HCT116 (cell line): ENCODE results near the gene MRPS16. TPM values are rescaled to one million over a fixed set of nuclear protein-coding genes. Genes with fewer than 3 reads are reported as not detected.
A peak's percentile ranks its signal among the peaks of the same experiment; 100 is the strongest.

Source experiments
- ATAC-seq: fragments of 200-7000 bp; cut with Tn5 transposase; 2 replicates; pipeline ENCODE4 v1.9.1; 2020; ENCODE audit warnings: mild to moderate bottlenecking, moderate library complexity
- BruUV-seq: library from RNA; stranded (reverse); fragments of 400-500 nt; replicated peaks from 2 replicates; lab custom pipeline; 2021; lab: Mats Ljungman, UMichigan
- CTCF ChIA-PET: fragments of 300-600 bp; sonication (Branson Sonifier 250); formaldehyde crosslinking; loops from one replicate; lab custom pipeline; 2021; ENCODE audit warnings: antibody characterized with exemption; lab: Charles Lee
- POLR2A ChIA-PET: fragments of 300-600, 350-600 bp; sonication (Branson Sonifier 250); formaldehyde crosslinking; loops from one replicate; lab custom pipeline; 2021; ENCODE audit warnings: antibody characterized with exemption; lab: Charles Lee
- RAD21 ChIA-PET, 2 experiments: fragments of 300-600 bp; sonication (Branson Sonifier 250); formaldehyde crosslinking; loops; one replicate each; lab custom pipeline; 2023; ENCODE audit warnings: low total read pairs in 2 of 2; ENCODE audit not compliant: uncharacterized antibody in 2 of 2, unreplicated experiment in 2 of 2, low non-redundant PET in 1 of 2; lab: Charles Lee
- DNase-seq: peaks from one replicate; pipeline ENCODE4 v3.0.0-alpha.2; 2010; ENCODE audit warnings: low read depth, low spot score
- H2AFZ ChIP-seq: fragments of 200-600 bp; shearing (Covaris generic), sonication (generic); 2 replicates; pipeline ENCODE4 v1.6.1; 2017; ENCODE audit warnings: low read depth, mixed run types, mixed read lengths, antibody characterized with exemption, low read length; ENCODE audit not compliant: poor library complexity, severe bottlenecking
- H3K27ac ChIP-seq: 2 replicates; pipeline ENCODE4 v1.5.1; 2012; ENCODE audit warnings: low read depth, low read length
- H3K27me3 ChIP-seq: fragments of 200-600 bp; sonication (generic); 2 replicates; pipeline ENCODE4 v1.6.1; 2016; ENCODE audit warnings: mixed run types, low read length, mixed read lengths; ENCODE audit not compliant: insufficient read depth
- H3K36me3 ChIP-seq, 2 experiments: fragments of 200-500 bp in 1 of 2; fragments of 200-600 bp in 1 of 2; sonication (Bioruptor generic) in 1 of 2; sonication (generic) in 1 of 2; 2 replicates each; pipeline versions ENCODE4 v1.5.1 to v1.6.1; 2014 to 2016; ENCODE audit warnings: low read length in 2 of 2, inconsistent platforms in 1 of 2, mixed read lengths in 1 of 2, mixed run types in 1 of 2; ENCODE audit not compliant: insufficient read depth in 2 of 2, control insufficient read depth in 1 of 2
- H3K4me1 ChIP-seq, 2 experiments: fragments of 200-600 bp in 1 of 2; sonication (generic) in 1 of 2; 2 replicates each; pipeline versions ENCODE4 v1.5.1 to v1.6.1; 2012 to 2017; ENCODE audit warnings: low read length in 2 of 2, inconsistent platforms in 1 of 2, mild to moderate bottlenecking in 1 of 2, mixed read lengths in 1 of 2, mixed run types in 1 of 2, moderate library complexity in 1 of 2; ENCODE audit not compliant: insufficient read depth in 2 of 2, control insufficient read depth in 1 of 2
- H3K4me2 ChIP-seq: fragments of 200-600 bp; sonication (generic); 2 replicates; pipeline ENCODE4 v1.6.1; 2017; ENCODE audit warnings: mixed run types, low read length, mixed read lengths
- H3K4me3 ChIP-seq, 2 experiments: fragments of 200-600 bp in 1 of 2; sonication (generic) in 1 of 2; replicated peaks in 1 of 2; 2 replicates each; pipeline ENCODE4 v1.5.1; 2011 to 2016; ENCODE audit warnings: low read length in 2 of 2, control low read depth in 1 of 2, low read depth in 1 of 2, mild to moderate bottlenecking in 1 of 2, mixed read lengths in 1 of 2, mixed run types in 1 of 2
- H3K79me2 ChIP-seq: fragments of 200-600 bp; sonication (generic); 2 replicates; pipeline ENCODE4 v1.6.1; 2017; ENCODE audit warnings: mild to moderate bottlenecking, mixed run types, low read length, moderate library complexity, mixed read lengths; ENCODE audit not compliant: insufficient read depth
- H3K9ac ChIP-seq: fragments of 200-600 bp; sonication (generic); 2 replicates; pipeline ENCODE4 v1.6.1; 2016; ENCODE audit warnings: low read length, mixed read lengths
- H3K9me2 ChIP-seq: fragments of 200-600 bp; sonication (generic), shearing (Covaris generic); 2 replicates; pipeline ENCODE4 v1.6.1; 2017; ENCODE audit warnings: mixed run types, mild to moderate bottlenecking, moderate library complexity; ENCODE audit not compliant: insufficient read depth
- H3K9me3 ChIP-seq, 2 experiments: fragments of 200-500 bp in 1 of 2; fragments of 200-600 bp in 1 of 2; sonication (Bioruptor generic) in 1 of 2; sonication (generic) in 1 of 2; 2 replicates each; pipeline ENCODE4 v1.6.1; 2014 to 2017; ENCODE audit warnings: low read length in 2 of 2, mixed read lengths in 2 of 2, inconsistent platforms in 1 of 2, low read depth in 1 of 2, mild to moderate bottlenecking in 1 of 2, mixed run types in 1 of 2, moderate library complexity in 1 of 2; ENCODE audit not compliant: control insufficient read depth in 1 of 2, insufficient read depth in 1 of 2
- H4K20me1 ChIP-seq: fragments of 200-600 bp; sonication (generic), shearing (Covaris generic); 2 replicates; pipeline ENCODE4 v1.6.1; 2017; ENCODE audit warnings: mixed run types, mild to moderate bottlenecking, moderate library complexity; ENCODE audit not compliant: insufficient read depth
- EGR1 ChIP-seq: IDR thresholded peaks from 2 replicates; pipeline ENCODE4 v1.6.1; 2012; ENCODE audit warnings: low read depth
- ELF1 ChIP-seq: IDR thresholded peaks from 2 replicates; pipeline ENCODE4 v1.6.1; 2012; ENCODE audit warnings: low read depth, borderline replicate concordance
- EZH2 ChIP-seq: fragments of 200-600 bp; sonication (generic); IDR thresholded peaks from 2 replicates; pipeline ENCODE4 v1.6.1; 2017; ENCODE audit warnings: antibody characterized with exemption, mixed run types
- JUND ChIP-seq: IDR thresholded peaks from 2 replicates; pipeline ENCODE4 v1.6.1; 2012
- MAX ChIP-seq: IDR thresholded peaks from 2 replicates; pipeline ENCODE4 v1.6.1; 2012
- POLR2A ChIP-seq: IDR thresholded peaks from 2 replicates; pipeline ENCODE4 v1.7.0; 2011; ENCODE audit warnings: borderline replicate concordance; ENCODE audit not compliant: insufficient read depth, insufficient read length; ENCODE audit errors: extremely low read depth
- POLR2AphosphoS5 ChIP-seq: IDR thresholded peaks from 2 replicates; pipeline ENCODE4 v1.6.1; 2011; ENCODE audit warnings: mild to moderate bottlenecking, low read depth, low read length, moderate library complexity
- RAD21 ChIP-seq: IDR thresholded peaks from 2 replicates; pipeline ENCODE4 v1.6.1; 2012; ENCODE audit warnings: low read depth, mild to moderate bottlenecking
- SIN3A ChIP-seq: IDR thresholded peaks from 2 replicates; pipeline ENCODE4 v1.6.1; 2012; ENCODE audit warnings: low read depth
- SP1 ChIP-seq: IDR thresholded peaks from 2 replicates; pipeline ENCODE4 v1.6.1; 2012; ENCODE audit warnings: low read depth
- SRF ChIP-seq: IDR thresholded peaks from 2 replicates; pipeline ENCODE4 v1.6.1; 2012; ENCODE audit warnings: low read depth
- TCF7L2 ChIP-seq: IDR thresholded peaks from 2 replicates; pipeline ENCODE4 v1.7.0; 2011; ENCODE audit warnings: borderline replicate concordance, inconsistent platforms; ENCODE audit not compliant: insufficient read depth, insufficient read length; ENCODE audit errors: extremely low read depth
- ZBTB33 ChIP-seq: IDR thresholded peaks from 2 replicates; pipeline ENCODE4 v1.6.1; 2011; ENCODE audit warnings: mild to moderate bottlenecking, low read length, moderate library complexity; ENCODE audit not compliant: insufficient replicate concordance; ENCODE audit errors: extremely low read depth
- ZFX ChIP-seq: fragments of 450-650 bp; IDR thresholded peaks from 2 replicates; pipeline ENCODE4 v1.6.1; 2017
- ZNF274 ChIP-seq: fragments of 200-500 bp; sonication (Bioruptor generic); IDR thresholded peaks from 2 replicates; pipeline ENCODE4 v1.6.1; 2014; ENCODE audit warnings: mild to moderate bottlenecking, low read depth, low read length, inconsistent platforms
- intact Hi-C: fragments of 100-400 bp; cut with micrococcal nuclease; formaldehyde crosslinking; loops from 2 replicates; pipeline ENCODE4 v1.10.0; 2022
- total RNA-seq: library from RNA; stranded (reverse); gene quantifications from one replicate; pipeline ENCODE4 v1.2.1, GENCODE V29; 2021; ENCODE audit not compliant: unreplicated experiment

Gene MRPS16
- total RNA-seq, 1 experiment from 2014 or later = 122 TPM

GRCh38 chr10:73262880-73263555, 10.6 kb upstream of the MRPS16 start:
- ATAC-seq (no peak), DNase-seq (no peak)
- no peak overlapping the region for H2AFZ ChIP-seq
- H3K79me2 ChIP-seq = no peaks in the 10 kb centered on the region
- peaks cover 13 to 23% of the 10 kb centered on the region in 2 experiments for H3K4me1 ChIP-seq
- RAD21 ChIA-PET = no interaction called here
- no TSS peak for BruUV-seq
- CTCF ChIA-PET = interaction anchor here (1.1 to 1.7 kb wide), 5 partner anchors 9 to 381 kb away, joined by 3 to 7 read pairs (median 4); no protein-coding TSS in a partner anchor
- no peak overlapping the region for H3K27ac ChIP-seq
- no peak for TF ChIP-seq ZFX
- TF ChIP-seq, all 23 proteins: peak for 0
- no peaks in the 10 kb centered on the region for H3K9me2 ChIP-seq
- no peaks in the 10 kb centered on the region for H3K27me3 ChIP-seq
- H3K36me3 ChIP-seq = no peaks in the 10 kb centered on the region
- H3K4me3 ChIP-seq = no peak overlapping the region
- POLR2A ChIA-PET = interaction anchor here (1.6 to 2.5 kb wide), 3 partner anchors 10 to 150 kb away, joined by 5 to 16 read pairs (median 14); partner anchors contain the start of genes ANXA7, DNAJC9 and MRPS16
- intact Hi-C loops = loop anchor here (5.0 to 10.0 kb wide), 3 partner anchors 132 to 379 kb away; partner anchors contain the start of genes MYOZ1 and PPP3CB
- no peaks in the 10 kb centered on the region for H4K20me1 ChIP-seq
- H3K4me2 ChIP-seq = no peak overlapping the region
- H3K9ac ChIP-seq = no peak overlapping the region
- no peaks in the 10 kb centered on the region for H3K9me3 ChIP-seq

GRCh38 chr10:73262105-73262730, 9.8 kb upstream of the MRPS16 start:
- Histone ChIP-seq H3K79me2 (no peaks in the 10 kb centered on the region), H2AFZ (peak overlapping the region; percentile 40), H3K9me2 (no peaks in the 10 kb centered on the region), H3K9me3 (no peaks in the 10 kb centered on the region), H4K20me1 (no peaks in the 10 kb centered on the region), H3K4me1 (peaks cover 13 to 25% of the 10 kb centered on the region in 2 experiments), H3K27me3 (no peaks in the 10 kb centered on the region), H3K4me2 (peak overlapping the region; percentile 69), H3K27ac (no peak overlapping the region), H3K4me3 (no peak overlapping the region; a peak in 1 of 4 replicates), H3K9ac (no peak overlapping the region), H3K36me3 (no peaks in the 10 kb centered on the region)
- RAD21 ChIA-PET = no interaction called here
- CTCF ChIA-PET = interaction anchor here (1.2 kb wide), 1 partner anchor 14 kb away, joined by 4 read pairs; no protein-coding TSS in a partner anchor
- intact Hi-C loops = loop anchor here (5.0 to 10.0 kb wide), 3 partner anchors 133 to 380 kb away; partner anchors contain the start of genes MYOZ1 and PPP3CB
- TSS peak; percentile 97 for BruUV-seq
- POLR2A ChIA-PET = interaction anchor here (1.7 to 2.5 kb wide), 2 partner anchors 10 to 15 kb away, joined by 13 to 14 read pairs; partner anchors contain the start of genes DNAJC9 and MRPS16
- ATAC-seq (peak; percentile 95), DNase-seq (peak; percentile 89)
- peak; percentile 82 for TF ChIP-seq POLR2AphosphoS5
- no peak for TF ChIP-seq ZBTB33
- peak; percentile 93 for TF ChIP-seq JUND
- TF ChIP-seq SRF = no peak
- no peak for TF ChIP-seq RAD21
- TF ChIP-seq EGR1 = no peak
- peak; percentile 51 for TF ChIP-seq TCF7L2
- peak; percentile 75 for TF ChIP-seq SIN3A
- no peak for TF ChIP-seq POLR2A
- no peak for TF ChIP-seq ZNF274
- no peak; the same call in 1 of the 2 replicates for TF ChIP-seq MAX
- TF ChIP-seq ELF1 = no peak
- TF ChIP-seq SP1 = peak; percentile 77
- no peak for TF ChIP-seq EZH2
- TF ChIP-seq ZFX = no peak
